Effector memory CD8-positive, alpha-beta T cell (primary cell): ENCODE results near the gene DLL1.
"Not testable (repeated sequence)": the region's sequence is repeated elsewhere in the genome, so short reads cannot be mapped to it uniquely, and the experiment has no call there.

Experiments
- ATAC-seq: fragments of 150-1000 bp; cut with Tn5 transposase; replicated peaks from 2 replicates; pipeline ENCODE4 v1.10.0; 2021; ENCODE audit warnings: mild to moderate bottlenecking, moderate library complexity
- DNase-seq, 3 experiments: peaks; one replicate each; pipeline ENCODE4 v3.0.0; 2021
- H3K27ac Mint-ChIP-seq, 2 donors: one replicate each; pipeline ENCODE4 v1.8.0; 2022; ENCODE audit warnings: mild to moderate bottlenecking in 2 of 2, mixed read lengths in 2 of 2, moderate library complexity in 2 of 2
- H3K27me3 Mint-ChIP-seq, 2 donors: one replicate each; pipeline ENCODE4 v1.8.0; 2022; ENCODE audit warnings: mixed read lengths in 2 of 2
- H3K36me3 Mint-ChIP-seq: one replicate; pipeline ENCODE4 v1.8.0; 2022; ENCODE audit warnings: mild to moderate bottlenecking, moderate library complexity, mixed read lengths; ENCODE audit not compliant: insufficient read depth
- H3K4me1 Mint-ChIP-seq, 2 donors: one replicate each; pipeline ENCODE4 v1.8.0; 2022; ENCODE audit warnings: low read depth in 2 of 2, mixed read lengths in 2 of 2
- H3K4me3 Mint-ChIP-seq, 2 donors: one replicate each; pipeline ENCODE4 v1.8.0; 2022; ENCODE audit warnings: mild to moderate bottlenecking in 2 of 2, mixed read lengths in 2 of 2, moderate library complexity in 2 of 2
- H3K9me3 Mint-ChIP-seq, 2 donors: one replicate each; pipeline ENCODE4 v1.8.0; 2022; ENCODE audit warnings: mixed read lengths in 2 of 2

The DLL1 gene

DNA sequence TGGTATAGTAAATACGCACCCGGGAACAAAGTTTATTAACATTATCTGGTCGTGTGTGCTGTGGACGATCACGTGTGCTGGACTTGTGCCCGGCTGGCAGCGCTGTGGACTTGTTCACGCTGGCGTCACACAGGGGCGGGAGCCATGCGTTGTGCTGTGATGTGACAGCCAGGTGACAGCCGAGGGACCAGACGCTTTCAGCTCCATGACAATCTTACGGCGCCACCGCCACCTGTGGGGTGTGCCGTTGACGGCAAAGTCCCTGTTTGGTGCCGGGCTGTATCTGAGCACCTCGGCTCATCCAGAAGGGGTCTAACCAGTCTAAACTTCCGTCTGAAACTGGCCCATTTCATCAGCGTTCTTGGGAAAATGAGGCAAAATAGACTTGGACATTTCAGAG is 25.2 kb downstream of the DLL1 start:
- Mint-ChIP-seq H3K27me3 (peaks cover 52 to 83% of the 10 kb centered on the region in 2 donors), H3K4me3 (no peak overlapping the region), H3K36me3 (peaks cover 4% of the 10 kb centered on the region), H3K9me3 (no peaks in the 10 kb centered on the region), H3K4me1 (no peaks in the 10 kb centered on the region), H3K27ac (no peak overlapping the region)
- ATAC-seq: no peak
- DNase-seq: no peak

DNA sequence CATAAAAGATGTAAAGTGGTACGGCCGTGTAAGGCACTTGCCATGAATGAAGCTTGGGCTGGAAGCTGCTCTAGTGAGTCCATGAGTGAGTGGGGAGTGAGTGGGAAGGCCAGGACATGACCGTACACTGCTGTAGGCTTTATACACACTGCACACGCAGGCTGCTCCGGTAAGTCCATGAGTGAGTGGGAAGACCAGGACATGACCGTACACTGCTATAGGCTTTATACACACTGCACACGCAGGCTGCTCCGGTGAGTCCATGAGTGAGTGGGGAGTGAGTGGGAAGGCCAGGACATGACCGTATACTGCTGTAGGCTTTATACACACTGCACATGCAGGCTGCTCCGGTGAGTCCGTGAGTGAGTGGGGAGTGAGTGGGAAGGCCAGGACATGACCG is 26.2 kb downstream of the DLL1 start:
- H3K9me3 Mint-ChIP-seq, H3K27ac Mint-ChIP-seq, H3K36me3 Mint-ChIP-seq, H3K4me1 Mint-ChIP-seq, DNase-seq, H3K4me3 Mint-ChIP-seq, ATAC-seq: not testable (repeated sequence)
- H3K27me3 Mint-ChIP-seq: peaks cover 53 to 81% of the 10 kb centered on the region in 2 donors

DNA sequence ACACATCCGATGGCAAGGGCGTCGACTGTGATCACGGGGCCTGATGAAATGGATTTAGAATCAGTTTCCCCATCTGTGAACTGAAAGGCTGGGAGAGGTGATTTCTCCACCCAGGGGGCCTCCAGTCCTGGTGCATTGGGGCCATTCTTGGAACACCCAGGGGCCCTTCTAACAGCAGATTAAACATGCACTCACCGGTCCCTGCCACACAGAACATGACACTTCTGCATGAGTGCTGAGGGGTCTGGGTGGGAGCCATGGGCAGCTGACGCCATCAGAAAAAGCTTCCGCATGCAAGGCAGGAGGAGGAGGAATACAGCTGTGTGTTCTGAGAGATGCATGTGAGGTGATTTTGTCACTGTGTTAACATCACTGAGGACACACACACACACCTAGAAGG is 26.8 kb downstream of the DLL1 start:
- Mint-ChIP-seq H3K4me1 (no peaks in the 10 kb centered on the region), H3K27me3 (peaks cover 50 to 76% of the 10 kb centered on the region in 2 donors), H3K36me3 (peaks cover 4% of the 10 kb centered on the region), H3K4me3 (no peak overlapping the region), H3K27ac (no peak overlapping the region), H3K9me3 (no peaks in the 10 kb centered on the region)
- ATAC-seq: no peak
- DNase-seq: no peak

DNA sequence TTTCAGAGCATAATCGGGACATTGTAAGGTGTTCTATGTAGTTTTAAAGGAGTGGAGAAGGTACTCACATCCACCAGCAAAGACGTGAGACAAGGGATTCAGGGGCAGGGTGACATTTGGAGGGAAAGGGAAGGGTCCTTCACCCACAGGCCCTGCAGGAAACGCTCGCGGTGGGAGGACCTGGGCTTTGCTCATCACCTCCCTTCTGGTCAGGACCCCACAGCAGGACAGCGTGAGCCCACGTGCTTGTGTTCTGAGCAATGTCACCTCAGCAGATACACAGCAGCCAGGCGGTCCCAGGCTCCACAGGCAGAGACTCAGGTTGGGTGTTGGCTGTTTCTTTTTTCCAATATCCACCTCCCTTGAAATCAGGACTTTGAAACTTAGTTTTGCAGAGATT is 27.5 kb downstream of the DLL1 start:
- H3K4me1 Mint-ChIP-seq: no peaks in the 10 kb centered on the region
- H3K36me3 Mint-ChIP-seq: peaks cover 4% of the 10 kb centered on the region
- no peak overlapping the region for H3K27ac Mint-ChIP-seq
- ATAC-seq (no peak), DNase-seq (no peak)
- H3K4me3 Mint-ChIP-seq: no peak overlapping the region
- H3K27me3 Mint-ChIP-seq: peaks cover 55 to 72% of the 10 kb centered on the region in 2 donors
- H3K9me3 Mint-ChIP-seq: no peaks in the 10 kb centered on the region

DNA sequence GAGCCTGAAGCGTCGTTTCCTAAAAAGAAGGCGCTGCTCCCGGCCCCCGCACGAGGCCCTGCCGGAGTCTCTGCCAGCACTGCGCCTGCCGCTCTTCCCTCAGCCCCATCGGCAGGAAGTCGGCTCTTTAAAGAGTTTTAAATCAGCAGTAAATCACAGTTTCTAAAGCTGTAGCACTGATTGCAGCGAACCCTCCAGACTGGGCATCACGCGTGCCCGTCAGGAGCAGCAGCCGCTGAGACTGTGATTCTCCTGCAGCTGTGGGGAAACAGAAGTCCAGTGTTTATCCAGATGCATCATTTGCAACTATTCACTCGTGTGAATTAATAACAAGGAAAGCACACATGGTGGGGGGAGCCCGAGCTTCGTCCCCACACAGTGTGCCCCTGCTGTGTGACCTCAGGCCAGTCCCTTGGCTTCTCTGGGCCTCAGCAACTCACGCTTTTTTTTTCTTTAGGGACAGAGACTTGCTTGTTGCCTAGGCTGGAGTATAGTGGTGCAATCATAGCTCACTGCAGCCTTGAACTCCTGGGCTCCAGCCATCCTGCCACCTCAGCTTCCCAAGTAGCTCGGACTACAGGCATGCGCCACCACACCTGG is 28.3 kb downstream of the DLL1 start:
- Mint-ChIP-seq H3K27ac (no peak overlapping the region), H3K4me3 (no peak overlapping the region), H3K36me3 (peaks cover 4% of the 10 kb centered on the region), H3K4me1 (no peaks in the 10 kb centered on the region), H3K27me3 (peaks cover 48 to 65% of the 10 kb centered on the region in 2 donors), H3K9me3 (no peaks in the 10 kb centered on the region)
- no peak for DNase-seq
- no peak for ATAC-seq

DNA sequence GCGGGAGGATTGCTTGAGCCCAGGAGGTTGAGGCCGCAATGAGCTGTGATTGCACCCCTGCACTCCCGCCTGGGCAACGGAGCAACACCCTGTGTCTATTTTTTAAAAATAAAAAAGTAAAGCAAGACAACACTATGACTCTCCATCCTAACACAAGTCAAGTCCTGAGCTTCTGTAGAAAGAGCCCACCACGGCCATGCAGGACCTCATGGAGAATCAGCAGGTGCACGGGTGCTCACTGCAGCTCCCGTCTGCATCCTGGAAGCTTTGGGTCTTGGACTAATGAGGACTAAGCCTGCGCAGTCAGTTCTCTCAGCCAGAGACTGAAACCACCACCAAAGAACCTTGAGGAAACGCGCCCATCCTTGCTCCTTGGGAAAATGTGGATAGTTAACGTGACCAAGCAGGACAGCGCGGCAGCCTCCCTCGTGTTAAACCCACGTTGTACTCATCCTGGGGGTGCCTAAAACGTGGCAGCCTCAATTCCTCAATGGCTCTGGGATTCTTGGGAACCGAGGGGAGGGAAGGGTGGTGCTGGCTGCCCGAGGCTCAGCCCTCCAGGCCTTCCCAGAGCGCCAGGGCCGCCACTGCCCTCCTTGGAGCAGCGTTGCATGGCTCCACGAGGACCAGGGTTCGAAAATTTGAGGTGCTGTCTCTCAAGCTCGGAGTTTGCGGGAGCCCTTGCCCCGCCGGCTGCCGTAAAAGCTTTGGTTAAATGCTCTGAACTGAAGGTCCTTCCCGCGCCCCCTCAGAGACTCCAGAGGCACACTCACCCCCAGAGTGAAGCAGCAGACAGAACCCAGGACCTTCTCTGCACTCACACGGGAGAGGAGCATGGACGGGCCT is 29.0 kb downstream of the DLL1 start:
- ATAC-seq: no peak
- Mint-ChIP-seq H3K27me3 (peaks cover 52 to 70% of the 10 kb centered on the region in 2 donors), H3K27ac (no peak overlapping the region), H3K4me1 (no peaks in the 10 kb centered on the region), H3K9me3 (no peaks in the 10 kb centered on the region), H3K4me3 (no peak overlapping the region), H3K36me3 (peaks cover 4% of the 10 kb centered on the region)
- DNase-seq: no peak

DNA sequence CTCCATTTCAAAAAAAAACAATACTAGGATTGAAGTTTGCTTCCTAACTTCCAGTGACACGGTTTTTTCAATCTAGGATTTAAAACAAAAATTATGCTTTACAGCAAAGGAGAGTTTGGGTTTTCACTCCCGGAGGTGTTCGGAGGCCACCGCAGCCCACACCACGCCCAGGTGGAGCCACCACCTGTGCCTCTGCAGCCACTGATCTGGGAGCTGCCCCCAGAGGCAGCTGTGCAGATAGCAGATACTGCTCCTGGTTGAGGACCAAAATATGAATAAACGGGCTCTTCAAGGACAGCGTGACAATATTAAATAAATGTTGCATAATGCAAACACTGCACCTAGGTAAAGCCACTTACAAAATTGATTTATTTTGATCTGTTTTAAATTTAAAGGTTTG is 30.2 kb downstream of the DLL1 start:
- no peak for DNase-seq
- ATAC-seq: no peak
- Mint-ChIP-seq H3K36me3 (no peaks in the 10 kb centered on the region), H3K4me1 (no peaks in the 10 kb centered on the region), H3K27ac (no peak overlapping the region), H3K27me3 (peaks cover 46 to 64% of the 10 kb centered on the region in 2 donors), H3K4me3 (no peak overlapping the region), H3K9me3 (no peaks in the 10 kb centered on the region)

DNA sequence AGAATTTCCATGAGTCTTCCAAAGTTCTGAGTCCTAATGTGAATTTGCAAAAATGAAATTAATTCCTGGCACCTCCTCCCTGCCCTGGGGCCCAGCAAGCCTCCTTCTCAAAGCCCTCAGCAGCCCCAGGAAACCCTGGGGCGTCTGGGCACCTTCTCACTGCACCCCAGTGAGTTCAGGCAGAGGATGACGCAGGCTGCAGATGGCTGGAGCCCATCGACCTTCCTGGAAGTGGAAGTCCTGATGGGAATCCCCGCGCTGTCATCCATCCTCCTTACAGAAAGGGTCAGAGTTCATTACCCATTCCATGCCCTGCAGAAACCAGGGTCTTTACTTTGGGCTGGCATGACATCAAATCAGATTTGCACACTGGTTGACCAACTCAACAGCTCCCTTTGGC is 31.6 kb downstream of the DLL1 start:
- Mint-ChIP-seq H3K36me3 (no peaks in the 10 kb centered on the region), H3K4me1 (no peaks in the 10 kb centered on the region), H3K9me3 (no peaks in the 10 kb centered on the region), H3K27ac (peak overlapping the region in 1 of 2 donors; percentile 44), H3K27me3 (peaks cover 50 to 62% of the 10 kb centered on the region in 2 donors), H3K4me3 (no peak overlapping the region)
- DNase-seq (no peak), ATAC-seq (no peak)

DNA sequence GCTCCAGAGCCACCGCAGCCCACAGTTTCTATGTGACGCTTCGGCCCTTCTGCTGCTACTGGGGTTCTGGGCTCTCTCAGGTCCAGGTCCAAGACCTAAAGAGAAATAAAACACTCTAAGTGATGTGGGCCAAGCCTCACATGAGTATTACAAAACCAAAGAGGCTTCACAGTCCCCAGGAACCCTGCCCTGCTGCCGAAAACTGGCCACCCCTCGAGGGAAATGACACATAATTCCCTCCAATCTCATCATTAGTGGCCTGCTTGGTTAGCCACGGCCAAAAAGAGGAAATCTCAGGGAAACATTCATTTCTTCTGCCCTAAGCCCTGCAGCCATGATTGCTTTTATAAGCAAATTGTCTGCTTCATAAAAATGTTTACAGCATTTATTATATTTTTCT is 32.5 kb downstream of the DLL1 start:
- ATAC-seq (no peak), DNase-seq (no peak)
- Mint-ChIP-seq H3K36me3 (no peaks in the 10 kb centered on the region), H3K4me3 (no peak overlapping the region), H3K9me3 (no peaks in the 10 kb centered on the region), H3K27ac (no peak overlapping the region), H3K4me1 (no peaks in the 10 kb centered on the region), H3K27me3 (peaks cover 42 to 59% of the 10 kb centered on the region in 2 donors)

DNA sequence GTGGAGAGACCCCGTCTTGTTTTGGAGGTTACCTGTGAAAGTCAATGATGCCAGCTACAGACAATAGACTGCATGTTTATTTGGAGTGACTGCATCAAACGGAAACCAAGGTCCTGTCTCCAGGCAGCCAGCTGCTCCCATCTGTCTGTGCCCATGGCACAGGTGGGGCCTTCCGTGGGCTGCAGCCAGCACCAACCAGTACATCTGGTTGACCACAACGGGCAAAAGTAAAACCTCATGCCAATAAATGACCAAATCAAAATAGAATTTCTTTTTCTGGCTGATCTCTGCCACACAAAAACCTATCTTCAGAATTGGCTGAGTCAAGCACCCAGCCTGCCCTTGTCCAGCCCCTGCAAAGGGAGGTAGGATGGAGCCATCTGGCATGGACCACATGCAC is 33.5 kb downstream of the DLL1 start:
- peaks cover 40 to 59% of the 10 kb centered on the region in 2 donors for H3K27me3 Mint-ChIP-seq
- no peak for ATAC-seq
- no peaks in the 10 kb centered on the region for H3K4me1 Mint-ChIP-seq
- H3K36me3 Mint-ChIP-seq: no peaks in the 10 kb centered on the region
- no peak overlapping the region for H3K27ac Mint-ChIP-seq
- no peak for DNase-seq
- H3K4me3 Mint-ChIP-seq: no peak overlapping the region
- H3K9me3 Mint-ChIP-seq: no peaks in the 10 kb centered on the region

DNA sequence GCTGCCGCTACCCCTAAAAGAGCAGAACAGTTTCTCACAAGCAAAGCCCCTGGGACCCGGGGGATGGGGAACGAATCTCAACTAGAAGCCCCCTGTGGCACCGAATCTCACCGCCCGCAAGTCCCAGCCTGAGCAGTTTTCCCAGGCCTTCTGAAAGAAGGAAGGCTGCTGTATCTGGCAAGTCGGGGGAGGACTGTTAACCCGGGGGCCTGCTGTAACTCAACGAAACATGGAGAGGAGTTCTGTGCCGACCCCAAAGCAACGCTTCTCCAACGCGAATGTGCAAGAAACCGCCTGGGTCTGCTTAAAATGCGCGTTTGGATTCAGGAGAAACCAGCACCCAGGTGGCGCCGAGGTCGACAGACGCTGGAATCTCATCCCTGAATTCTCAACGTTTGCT is 34.2 kb downstream of the DLL1 start:
- Mint-ChIP-seq H3K4me1 (no peaks in the 10 kb centered on the region), H3K27ac (no peak overlapping the region), H3K9me3 (no peaks in the 10 kb centered on the region), H3K4me3 (no peak overlapping the region), H3K36me3 (no peaks in the 10 kb centered on the region), H3K27me3 (peaks cover 38 to 57% of the 10 kb centered on the region in 2 donors)
- ATAC-seq: no peak
- no peak for DNase-seq

DNA sequence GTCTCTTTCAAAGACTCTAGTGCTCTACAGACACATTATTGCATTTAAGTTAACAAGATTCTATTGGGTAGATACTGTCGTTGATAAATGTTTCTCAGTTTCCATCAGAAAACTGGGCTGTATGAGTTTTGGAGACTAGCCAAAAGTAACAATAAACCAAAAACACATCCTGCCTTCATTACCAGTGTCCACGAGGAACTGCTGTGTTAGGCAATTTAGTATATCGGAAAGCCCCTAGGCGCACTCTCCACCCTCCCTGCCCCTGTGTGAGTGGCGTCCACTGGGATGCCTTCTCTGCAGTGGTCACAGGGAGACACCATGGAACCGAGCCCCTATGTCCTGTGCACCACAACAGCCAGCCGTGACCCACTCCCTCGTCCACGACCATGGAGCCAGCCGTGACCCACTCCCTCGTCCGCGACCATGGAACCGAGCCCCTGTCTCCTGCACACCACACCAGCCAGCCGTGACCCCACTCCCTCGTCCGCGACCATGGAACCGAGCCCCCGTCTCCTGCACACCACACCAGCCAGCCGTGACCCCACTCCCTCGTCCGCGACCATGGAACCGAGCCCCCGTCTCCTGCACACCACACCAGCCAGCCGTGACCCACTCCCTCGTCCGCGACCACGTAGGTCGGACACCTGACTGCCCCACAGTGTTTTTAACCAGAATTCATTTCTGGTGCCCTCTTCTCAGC is 35.3 kb downstream of the DLL1 start:
- ATAC-seq (no peak), DNase-seq (no peak)
- Mint-ChIP-seq H3K27ac (no peak overlapping the region), H3K36me3 (no peaks in the 10 kb centered on the region), H3K4me1 (no peaks in the 10 kb centered on the region), H3K27me3 (peaks cover 37 to 56% of the 10 kb centered on the region in 2 donors), H3K4me3 (no peak overlapping the region), H3K9me3 (no peaks in the 10 kb centered on the region)

DNA sequence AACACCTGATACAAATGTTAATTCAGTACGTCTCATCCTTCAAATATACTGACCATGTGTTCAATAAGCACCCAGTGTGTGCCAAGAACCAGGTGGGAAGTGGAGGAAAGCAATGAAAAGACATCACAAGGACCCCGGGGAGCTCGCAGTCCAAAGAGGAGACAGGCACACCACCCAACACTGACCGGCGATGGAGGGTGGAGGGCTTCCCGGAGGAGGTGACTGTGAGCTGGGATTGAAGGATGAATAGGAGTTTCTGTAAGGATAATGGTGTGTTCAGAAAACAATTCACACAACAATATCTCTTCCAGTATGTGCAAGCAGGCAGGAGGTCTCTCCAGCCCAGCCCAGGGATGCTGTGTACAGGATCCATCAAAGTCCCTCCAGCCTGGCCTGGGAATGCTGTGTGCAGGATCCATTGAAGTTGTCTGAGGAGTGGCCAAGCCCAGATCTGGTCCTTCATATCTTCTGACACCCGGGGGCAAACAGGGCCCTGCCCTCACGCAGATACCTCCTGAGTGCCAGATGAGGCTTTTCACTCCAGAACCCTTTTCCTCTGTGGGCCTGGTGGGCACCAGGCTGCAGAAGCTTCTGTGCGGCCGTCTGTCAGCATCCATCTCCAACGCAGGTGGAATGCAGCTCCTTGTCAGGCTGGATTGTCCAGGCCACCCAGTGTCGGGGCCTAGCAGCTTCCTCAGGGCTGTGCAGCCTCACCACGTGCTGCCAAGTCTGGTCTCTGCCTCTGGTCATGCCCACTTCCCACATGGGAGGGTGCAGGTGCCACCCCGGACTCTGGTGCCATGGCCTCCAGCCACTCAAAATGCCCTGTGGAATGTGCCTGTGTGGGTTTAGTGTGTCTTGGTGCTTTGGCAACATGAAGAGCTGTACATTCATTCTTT is 36.3 kb downstream of the DLL1 start:
- no peak overlapping the region for H3K27ac Mint-ChIP-seq
- no peak overlapping the region for H3K4me3 Mint-ChIP-seq
- DNase-seq: no peak
- H3K36me3 Mint-ChIP-seq: no peaks in the 10 kb centered on the region
- ATAC-seq: no peak
- no peaks in the 10 kb centered on the region for H3K4me1 Mint-ChIP-seq
- peaks cover 32 to 61% of the 10 kb centered on the region in 2 donors for H3K27me3 Mint-ChIP-seq
- no peaks in the 10 kb centered on the region for H3K9me3 Mint-ChIP-seq
